HEK293T (cell line): ENCODE results near the gene HYDIN.

Experiments
- ARNT ChIP-seq: fragments of 450-650 bp; IDR thresholded peaks from 2 replicates; pipeline ENCODE4 v1.6.1; 2017; ENCODE audit warnings: mild to moderate bottlenecking
- CTBP1 ChIP-seq: fragments of 450-650 bp; IDR thresholded peaks from 2 replicates; pipeline ENCODE4 v1.6.1; 2016; ENCODE audit warnings: borderline replicate concordance
- FOXK2 ChIP-seq: fragments of 450-650 bp; IDR thresholded peaks from 2 replicates; pipeline ENCODE4 v1.6.1; 2016; ENCODE audit warnings: mild to moderate bottlenecking
- FOXM1 ChIP-seq: fragments of 450-650 bp; IDR thresholded peaks from 2 replicates; pipeline ENCODE4 v1.6.1; 2017; ENCODE audit warnings: mild to moderate bottlenecking, borderline replicate concordance
- L3MBTL2 ChIP-seq: fragments of 450-650 bp; conservative IDR thresholded peaks from 2 replicates; pipeline ENCODE4 v1.6.1; 2016; ENCODE audit warnings: mild to moderate bottlenecking
- LEF1 ChIP-seq: fragments of 450-650 bp; IDR thresholded peaks from 2 replicates; pipeline ENCODE4 v1.6.1; 2017; ENCODE audit warnings: mild to moderate bottlenecking, borderline replicate concordance
- PKNOX1 ChIP-seq: fragments of 450-650 bp; IDR thresholded peaks from 2 replicates; pipeline ENCODE4 v1.6.1; 2016
- SP1 ChIP-seq: fragments of 450-650 bp; IDR thresholded peaks from 2 replicates; pipeline ENCODE4 v1.6.1; 2017
- SUZ12 ChIP-seq: fragments of 450-650 bp; IDR thresholded peaks from 2 replicates; pipeline ENCODE4 v1.6.1; 2016; ENCODE audit warnings: mild to moderate bottlenecking
- TARDBP ChIP-seq: fragments of 450-650 bp; IDR thresholded peaks from 2 replicates; pipeline ENCODE4 v1.6.1; 2016
- ZNF384 ChIP-seq: fragments of 450-650 bp; IDR thresholded peaks from 2 replicates; pipeline ENCODE4 v1.6.1; 2016

- no peak for TF ChIP-seq LEF1
- TF ChIP-seq TARDBP: no peak
- TF ChIP-seq PKNOX1: no peak
- no peak for TF ChIP-seq ARNT
- TF ChIP-seq CTBP1: no peak
- TF ChIP-seq ZNF384: no peak
- no peak for TF ChIP-seq FOXK2
- TF ChIP-seq SP1: no peak
- no peak for TF ChIP-seq FOXM1
- TF ChIP-seq L3MBTL2: no peak
- no peak for TF ChIP-seq SUZ12
Measured at GRCh38 chr16:71264299-71264698, 33.8 kb upstream of the HYDIN start.
